HUES6 (cell line): ENCODE results near the gene ETV1.

ENCODE experiments used
- H3K27ac ChIP-seq: 2 replicates; pipeline ENCODE4 v1.7.0; 2013; ENCODE audit warnings: low read depth, mild to moderate bottlenecking, low read length, inconsistent platforms
- H3K27me3 ChIP-seq: 2 replicates; pipeline ENCODE4 v1.6.1; 2013; ENCODE audit warnings: low read length; ENCODE audit not compliant: control insufficient read depth, insufficient read depth
- H3K36me3 ChIP-seq: 2 replicates; pipeline ENCODE4 v1.6.1; 2013; ENCODE audit warnings: low read length; ENCODE audit not compliant: control insufficient read depth, insufficient read depth
- H3K4me1 ChIP-seq: 2 replicates; pipeline ENCODE4 v1.6.1; 2013; ENCODE audit warnings: low read length; ENCODE audit not compliant: control insufficient read depth, insufficient read depth
- H3K4me3 ChIP-seq: 2 replicates; pipeline ENCODE4 v1.5.1; 2013; ENCODE audit warnings: low read depth, low read length
- H3K9ac ChIP-seq: one replicate; pipeline ENCODE4 v1.6.1; 2013; ENCODE audit warnings: mild to moderate bottlenecking, low read length
- H3K9me3 ChIP-seq: 2 replicates; pipeline ENCODE4 v1.6.1; 2013; ENCODE audit warnings: low read depth, low read length; ENCODE audit not compliant: control insufficient read depth, insufficient read depth

Gene ETV1

GRCh38 chr7:13904007-13904406 lies 85.5 kb downstream of the ETV1 start:
- Histone ChIP-seq H3K27ac (no peak overlapping the region), H3K36me3 (peaks cover 37% of the 10 kb centered on the region), H3K9ac (no peak overlapping the region), H3K27me3 (no peaks in the 10 kb centered on the region), H3K4me1 (no peaks in the 10 kb centered on the region; the same call in 1 of the 2 replicates), H3K9me3 (no peaks in the 10 kb centered on the region), H3K4me3 (no peak overlapping the region)

GRCh38 chr7:13901577-13901976 lies 87.9 kb downstream of the ETV1 start:
- no peaks in the 10 kb centered on the region; the same call in 1 of the 2 replicates for H3K4me1 ChIP-seq
- H3K9ac ChIP-seq = no peak overlapping the region
- no peaks in the 10 kb centered on the region for H3K9me3 ChIP-seq
- no peak overlapping the region for H3K27ac ChIP-seq
- H3K36me3 ChIP-seq = peaks cover 44% of the 10 kb centered on the region
- no peaks in the 10 kb centered on the region for H3K27me3 ChIP-seq
- H3K4me3 ChIP-seq = no peak overlapping the region

GRCh38 chr7:13898957-13899670 lies 90.4 kb downstream of the ETV1 start:
- H3K4me3 ChIP-seq = no peak overlapping the region
- no peaks in the 10 kb centered on the region for H3K9me3 ChIP-seq
- H3K4me1 ChIP-seq = no peaks in the 10 kb centered on the region; the same call in 1 of the 2 replicates
- H3K9ac ChIP-seq = no peak overlapping the region
- peaks cover 22% of the 10 kb centered on the region; the same call in 1 of the 2 replicates for H3K36me3 ChIP-seq
- H3K27me3 ChIP-seq = no peaks in the 10 kb centered on the region
- 0 out of 2 replicates have a peak overlapping the region, but pooled peaks have one; percentile 0 for H3K27ac ChIP-seq

- H3K4me3 ChIP-seq = no peak overlapping the region
- no peaks in the 10 kb centered on the region for H3K9me3 ChIP-seq
- H3K36me3 ChIP-seq = peaks cover 20% of the 10 kb centered on the region; the same call in 1 of the 2 replicates
- no peak overlapping the region for H3K27ac ChIP-seq
- no peaks in the 10 kb centered on the region for H3K27me3 ChIP-seq
- no peak overlapping the region for H3K9ac ChIP-seq
- no peaks in the 10 kb centered on the region; the same call in 1 of the 2 replicates for H3K4me1 ChIP-seq
Observed at GRCh38 chr7:13897819-13898218, 91.6 kb downstream of the ETV1 start.

- no peak overlapping the region for H3K4me3 ChIP-seq
- H3K4me1 ChIP-seq = no peaks in the 10 kb centered on the region; the same call in 1 of the 2 replicates
- H3K36me3 ChIP-seq = peaks cover 11% of the 10 kb centered on the region; the same call in 1 of the 2 replicates
- H3K27me3 ChIP-seq = no peaks in the 10 kb centered on the region
- H3K9ac ChIP-seq = no peak overlapping the region
- no peak overlapping the region for H3K27ac ChIP-seq
- H3K9me3 ChIP-seq = no peaks in the 10 kb centered on the region
Observed at GRCh38 chr7:13894954-13895353, 94.5 kb downstream of the ETV1 start.

GRCh38 chr7:13894377-13894776 lies 95.1 kb downstream of the ETV1 start:
- H3K27me3 ChIP-seq = no peaks in the 10 kb centered on the region
- H3K4me3 ChIP-seq = no peak overlapping the region
- H3K36me3 ChIP-seq = peaks cover 8% of the 10 kb centered on the region; the same call in 1 of the 2 replicates
- no peaks in the 10 kb centered on the region for H3K9me3 ChIP-seq
- no peak overlapping the region for H3K9ac ChIP-seq
- H3K4me1 ChIP-seq = no peaks in the 10 kb centered on the region; the same call in 1 of the 2 replicates
- no peak overlapping the region for H3K27ac ChIP-seq

- H3K4me1 ChIP-seq = no peaks in the 10 kb centered on the region
- no peaks in the 10 kb centered on the region for H3K36me3 ChIP-seq
- no peaks in the 10 kb centered on the region for H3K27me3 ChIP-seq
- H3K9ac ChIP-seq = no peak overlapping the region
- H3K9me3 ChIP-seq = no peaks in the 10 kb centered on the region
- no peak overlapping the region for H3K27ac ChIP-seq
- H3K4me3 ChIP-seq = no peak overlapping the region
Observed at GRCh38 chr7:13890793-13891192, 98.7 kb downstream of the ETV1 start.

GRCh38 chr7:13886356-13886755 lies 103.1 kb downstream of the ETV1 start:
- no peaks in the 10 kb centered on the region for H3K9me3 ChIP-seq
- no peaks in the 10 kb centered on the region for H3K4me1 ChIP-seq
- H3K27ac ChIP-seq = no peak overlapping the region
- no peaks in the 10 kb centered on the region for H3K27me3 ChIP-seq
- H3K36me3 ChIP-seq = no peaks in the 10 kb centered on the region
- no peak overlapping the region for H3K9ac ChIP-seq
- H3K4me3 ChIP-seq = no peak overlapping the region

GRCh38 chr7:13882051-13882450 lies 107.4 kb downstream of the ETV1 start:
- Histone ChIP-seq H3K36me3 (no peaks in the 10 kb centered on the region), H3K4me1 (no peaks in the 10 kb centered on the region), H3K9me3 (no peaks in the 10 kb centered on the region), H3K27ac (no peak overlapping the region), H3K27me3 (no peaks in the 10 kb centered on the region), H3K4me3 (no peak overlapping the region), H3K9ac (no peak overlapping the region)

GRCh38 chr7:13880789-13881188 lies 108.7 kb downstream of the ETV1 start:
- Histone ChIP-seq H3K27ac (no peak overlapping the region), H3K9ac (no peak overlapping the region), H3K9me3 (no peaks in the 10 kb centered on the region)

GRCh38 chr7:13879994-13880686 lies 109.3 kb downstream of the ETV1 start:
- no peak overlapping the region for H3K27ac ChIP-seq
- H3K27me3 ChIP-seq = no peaks in the 10 kb centered on the region
- no peaks in the 10 kb centered on the region for H3K36me3 ChIP-seq
- no peaks in the 10 kb centered on the region for H3K9me3 ChIP-seq
- H3K9ac ChIP-seq = no peak overlapping the region
- no peaks in the 10 kb centered on the region for H3K4me1 ChIP-seq
- no peak overlapping the region for H3K4me3 ChIP-seq

More at GRCh38 chr7:13880789-13881188, 108.7 kb downstream of the ETV1 start:
- H3K36me3 ChIP-seq = no peaks in the 10 kb centered on the region
- H3K4me3 ChIP-seq = no peak overlapping the region
- no peaks in the 10 kb centered on the region for H3K4me1 ChIP-seq
- H3K27me3 ChIP-seq = no peaks in the 10 kb centered on the region
